Eye (tissue), 1 donor: Measurements from ENCODE around the gene AGPAT3.

ENCODE experiments used
- DNase-seq: peaks from one replicate; pipeline ENCODE4 v3.0.0-alpha.2; 2015

Gene AGPAT3

GRCh38 chr21:43865540-43866259 lies 677 bp downstream of the AGPAT3 start:
- peak; percentile 65 for DNase-seq

- peak; percentile 87 for DNase-seq
Measured at GRCh38 chr21:43866260-43866629, 1.2 kb downstream of the AGPAT3 start.

- no peak for DNase-seq
Measured at GRCh38 chr21:43866659-43867331, 1.8 kb downstream of the AGPAT3 start.

- DNase-seq, result no peak
Measured at GRCh38 chr21:43867332-43867703, 2.3 kb downstream of the AGPAT3 start.

GRCh38 chr21:43867948-43868347 lies 2.9 kb downstream of the AGPAT3 start:
- no peak for DNase-seq

- DNase-seq, result no peak
Measured at GRCh38 chr21:43868461-43868860, 3.4 kb downstream of the AGPAT3 start.

- DNase-seq, result no peak
Measured at GRCh38 chr21:43869486-43870325, 4.7 kb downstream of the AGPAT3 start.

- no peak for DNase-seq
Measured at GRCh38 chr21:43871487-43871886, 6.5 kb downstream of the AGPAT3 start.

GRCh38 chr21:43872531-43873197 lies 7.6 kb downstream of the AGPAT3 start:
- DNase-seq, result no peak

GRCh38 chr21:43873673-43874072 lies 8.7 kb downstream of the AGPAT3 start:
- no peak for DNase-seq

GRCh38 chr21:43874085-43874805 lies 9.2 kb downstream of the AGPAT3 start:
- DNase-seq, result no peak

GRCh38 chr21:43876605-43877004 lies 11.6 kb downstream of the AGPAT3 start:
- no peak for DNase-seq

- no peak for DNase-seq
Measured at GRCh38 chr21:43877936-43878575, 13.0 kb downstream of the AGPAT3 start.

- DNase-seq, result peak; percentile 51
Measured at GRCh38 chr21:43879348-43880110, 14.5 kb downstream of the AGPAT3 start.

- peak; percentile 76 for DNase-seq
Measured at GRCh38 chr21:43880111-43880985, 15.3 kb downstream of the AGPAT3 start.

- no peak for DNase-seq
Measured at GRCh38 chr21:43881283-43881682, 16.3 kb downstream of the AGPAT3 start.

GRCh38 chr21:43881935-43882334 lies 16.9 kb downstream of the AGPAT3 start:
- no peak for DNase-seq

GRCh38 chr21:43882952-43883545 lies 18.0 kb downstream of the AGPAT3 start:
- no peak for DNase-seq

GRCh38 chr21:43884012-43884860 lies 19.2 kb downstream of the AGPAT3 start:
- DNase-seq, result peak; percentile 77
